Activated T-helper 2 cell treated with anti-CD3 and anti-CD28 coated beads, Interferon-gamma antibody, Interleukin-2, Interleukin-4, amounts not matched to agents 10 μg/mL and 5 μg/mL and 100 μg/mL, durations not matched to agents 14 hours and 24 hours and 36 hours (primary cell): ENCODE measurements around the gene CMKLR1. TPM values are rescaled to one million over a fixed set of nuclear protein-coding genes. Genes with fewer than 3 reads are reported as not detected.

Experiments used
- DNase-seq: peaks from one replicate; pipeline ENCODE4 v3.0.0; 2021; ENCODE audit warnings: low spot score
- H3K27ac Mint-ChIP-seq: one replicate; pipeline ENCODE4 v1.8.0; 2021; ENCODE audit warnings: mixed read lengths
- H3K27me3 Mint-ChIP-seq: one replicate; pipeline ENCODE4 v1.8.0; 2021; ENCODE audit warnings: low read depth, mixed read lengths
- H3K36me3 Mint-ChIP-seq: one replicate; pipeline ENCODE4 v1.8.0; 2021; ENCODE audit warnings: low read depth, mixed read lengths
- H3K4me1 Mint-ChIP-seq: one replicate; pipeline ENCODE4 v1.8.0; 2021; ENCODE audit warnings: low read depth, mixed read lengths
- H3K4me3 Mint-ChIP-seq: one replicate; pipeline ENCODE4 v1.8.0; 2021; ENCODE audit warnings: low read depth, mild to moderate bottlenecking, moderate library complexity, mixed read lengths
- H3K9me3 Mint-ChIP-seq: one replicate; pipeline ENCODE4 v1.8.0; 2021; ENCODE audit warnings: mixed read lengths
- intact Hi-C: fragments of 100-400 bp; cut with micrococcal nuclease; formaldehyde crosslinking; loops from one replicate; pipeline ENCODE4 v1.15.1; 2023
- total RNA-seq: library from RNA; stranded (reverse); gene quantifications from 2 replicates; pipeline ENCODE4 v1.2.3, GENCODE V29; 2022

The CMKLR1 gene
- total RNA-seq, 1 donor from 2014 or later = not detected

GRCh38 chr12:108268397-108268796 lies 70.7 kb downstream of the CMKLR1 start:
- Mint-ChIP-seq H3K4me1 (no peaks in the 10 kb centered on the region), H3K36me3 (no peaks in the 10 kb centered on the region), H3K4me3 (no peak overlapping the region), H3K27me3 (no peaks in the 10 kb centered on the region), H3K9me3 (no peaks in the 10 kb centered on the region), H3K27ac (no peak overlapping the region)
- intact Hi-C loops = no loop called here
- DNase-seq = no peak

- intact Hi-C loops = no loop called here
- Mint-ChIP-seq H3K27me3 (no peaks in the 10 kb centered on the region), H3K9me3 (no peaks in the 10 kb centered on the region), H3K4me3 (no peak overlapping the region), H3K27ac (no peak overlapping the region), H3K36me3 (no peaks in the 10 kb centered on the region), H3K4me1 (no peaks in the 10 kb centered on the region)
- no peak for DNase-seq
These were observed 71.7 kb downstream of the CMKLR1 start for GRCh38 chr12:108267450-108267849.

GRCh38 chr12:108266131-108266530 lies 73.0 kb downstream of the CMKLR1 start:
- no peak overlapping the region for H3K27ac Mint-ChIP-seq

GRCh38 chr12:108265505-108265904 lies 73.6 kb downstream of the CMKLR1 start:
- H3K4me3 Mint-ChIP-seq = no peak overlapping the region
- H3K27me3 Mint-ChIP-seq = no peaks in the 10 kb centered on the region
- intact Hi-C loops = no loop called here
- no peak for DNase-seq
- H3K27ac Mint-ChIP-seq = no peak overlapping the region
- H3K4me1 Mint-ChIP-seq = no peaks in the 10 kb centered on the region
- H3K9me3 Mint-ChIP-seq = peaks cover 8% of the 10 kb centered on the region
- no peaks in the 10 kb centered on the region for H3K36me3 Mint-ChIP-seq

More at GRCh38 chr12:108266131-108266530, 73.0 kb downstream of the CMKLR1 start:
- Mint-ChIP-seq H3K4me1 (no peaks in the 10 kb centered on the region), H3K4me3 (no peak overlapping the region), H3K27me3 (no peaks in the 10 kb centered on the region), H3K9me3 (peaks cover 2% of the 10 kb centered on the region), H3K36me3 (no peaks in the 10 kb centered on the region)
- no peak for DNase-seq
- intact Hi-C loops = no loop called here

GRCh38 chr12:108260969-108261368 lies 78.1 kb downstream of the CMKLR1 start:
- no peak overlapping the region for H3K27ac Mint-ChIP-seq
- no peak overlapping the region for H3K4me3 Mint-ChIP-seq
- intact Hi-C loops = no loop called here
- H3K9me3 Mint-ChIP-seq = peaks cover 20% of the 10 kb centered on the region
- H3K4me1 Mint-ChIP-seq = no peaks in the 10 kb centered on the region
- no peaks in the 10 kb centered on the region for H3K27me3 Mint-ChIP-seq
- H3K36me3 Mint-ChIP-seq = no peaks in the 10 kb centered on the region
- DNase-seq = no peak

GRCh38 chr12:108260039-108260438 lies 79.1 kb downstream of the CMKLR1 start:
- no peaks in the 10 kb centered on the region for H3K36me3 Mint-ChIP-seq
- intact Hi-C loops = no loop called here
- peaks cover 20% of the 10 kb centered on the region for H3K9me3 Mint-ChIP-seq
- DNase-seq = no peak
- H3K27ac Mint-ChIP-seq = no peak overlapping the region
- no peaks in the 10 kb centered on the region for H3K27me3 Mint-ChIP-seq
- H3K4me3 Mint-ChIP-seq = no peak overlapping the region
- H3K4me1 Mint-ChIP-seq = no peaks in the 10 kb centered on the region

- H3K27me3 Mint-ChIP-seq = no peaks in the 10 kb centered on the region
- DNase-seq = no peak
- H3K4me3 Mint-ChIP-seq = no peak overlapping the region
- peaks cover 20% of the 10 kb centered on the region for H3K9me3 Mint-ChIP-seq
- intact Hi-C loops = no loop called here
- no peaks in the 10 kb centered on the region for H3K4me1 Mint-ChIP-seq
- no peaks in the 10 kb centered on the region for H3K36me3 Mint-ChIP-seq
- no peak overlapping the region for H3K27ac Mint-ChIP-seq
These were observed 81.5 kb downstream of the CMKLR1 start for GRCh38 chr12:108257610-108258106.

- intact Hi-C loops = no loop called here
- no peaks in the 10 kb centered on the region for H3K36me3 Mint-ChIP-seq
- H3K4me3 Mint-ChIP-seq = no peak overlapping the region
- peaks cover 20% of the 10 kb centered on the region for H3K9me3 Mint-ChIP-seq
- no peaks in the 10 kb centered on the region for H3K27me3 Mint-ChIP-seq
- no peak for DNase-seq
- H3K27ac Mint-ChIP-seq = no peak overlapping the region
- no peaks in the 10 kb centered on the region for H3K4me1 Mint-ChIP-seq
These were observed 82.1 kb downstream of the CMKLR1 start for GRCh38 chr12:108257004-108257403.

- H3K36me3 Mint-ChIP-seq = no peaks in the 10 kb centered on the region
- H3K4me1 Mint-ChIP-seq = no peaks in the 10 kb centered on the region
- DNase-seq = no peak
- intact Hi-C loops = no loop called here
- peaks cover 9% of the 10 kb centered on the region for H3K9me3 Mint-ChIP-seq
- no peak overlapping the region for H3K27ac Mint-ChIP-seq
- H3K4me3 Mint-ChIP-seq = no peak overlapping the region
- peaks cover 2% of the 10 kb centered on the region for H3K27me3 Mint-ChIP-seq
These were observed 83.9 kb downstream of the CMKLR1 start for GRCh38 chr12:108255252-108255602.

GRCh38 chr12:108254517-108255251 lies 84.4 kb downstream of the CMKLR1 start:
- Mint-ChIP-seq H3K27me3 (peaks cover 2% of the 10 kb centered on the region), H3K27ac (no peak overlapping the region), H3K9me3 (peaks cover 4% of the 10 kb centered on the region), H3K4me3 (no peak overlapping the region), H3K4me1 (no peaks in the 10 kb centered on the region), H3K36me3 (no peaks in the 10 kb centered on the region)
- intact Hi-C loops = no loop called here
- DNase-seq = no peak

GRCh38 chr12:108254030-108254429 lies 85.1 kb downstream of the CMKLR1 start:
- H3K27me3 Mint-ChIP-seq = peaks cover 2% of the 10 kb centered on the region
- intact Hi-C loops = no loop called here
- H3K36me3 Mint-ChIP-seq = no peaks in the 10 kb centered on the region
- no peaks in the 10 kb centered on the region for H3K9me3 Mint-ChIP-seq
- H3K4me1 Mint-ChIP-seq = no peaks in the 10 kb centered on the region
- H3K4me3 Mint-ChIP-seq = no peak overlapping the region
- H3K27ac Mint-ChIP-seq = no peak overlapping the region
- no peak for DNase-seq

- Mint-ChIP-seq H3K9me3 (no peaks in the 10 kb centered on the region), H3K27ac (no peak overlapping the region), H3K4me3 (no peak overlapping the region), H3K27me3 (peaks cover 2% of the 10 kb centered on the region), H3K36me3 (no peaks in the 10 kb centered on the region), H3K4me1 (no peaks in the 10 kb centered on the region)
- intact Hi-C loops = no loop called here
- DNase-seq = no peak
These were observed 85.6 kb downstream of the CMKLR1 start for GRCh38 chr12:108253540-108253939.

GRCh38 chr12:108252523-108252922 lies 86.6 kb downstream of the CMKLR1 start:
- Mint-ChIP-seq H3K27me3 (peaks cover 2% of the 10 kb centered on the region), H3K4me3 (no peak overlapping the region), H3K27ac (no peak overlapping the region), H3K9me3 (no peaks in the 10 kb centered on the region), H3K4me1 (no peaks in the 10 kb centered on the region), H3K36me3 (no peaks in the 10 kb centered on the region)
- intact Hi-C loops = no loop called here
- DNase-seq = no peak
